HG03139 (cell line): ENCODE data around the gene SURF1.

Experiments used
- ATAC-seq: cut with Tn5 transposase; IDR thresholded peaks from one replicate; pipeline ENCODE4 v1.9.1; 2021; ENCODE audit not compliant: unreplicated experiment

SURF1 gene

GRCh38 chr9:133366435-133366834 lies 10.1 kb upstream of the SURF1 start:
- no peak for ATAC-seq

- no peak for ATAC-seq
These were observed 6.2 kb upstream of the SURF1 start for GRCh38 chr9:133362359-133363044.

- ATAC-seq = no peak
These were observed 5.3 kb upstream of the SURF1 start for GRCh38 chr9:133361507-133362092.

DNA sequence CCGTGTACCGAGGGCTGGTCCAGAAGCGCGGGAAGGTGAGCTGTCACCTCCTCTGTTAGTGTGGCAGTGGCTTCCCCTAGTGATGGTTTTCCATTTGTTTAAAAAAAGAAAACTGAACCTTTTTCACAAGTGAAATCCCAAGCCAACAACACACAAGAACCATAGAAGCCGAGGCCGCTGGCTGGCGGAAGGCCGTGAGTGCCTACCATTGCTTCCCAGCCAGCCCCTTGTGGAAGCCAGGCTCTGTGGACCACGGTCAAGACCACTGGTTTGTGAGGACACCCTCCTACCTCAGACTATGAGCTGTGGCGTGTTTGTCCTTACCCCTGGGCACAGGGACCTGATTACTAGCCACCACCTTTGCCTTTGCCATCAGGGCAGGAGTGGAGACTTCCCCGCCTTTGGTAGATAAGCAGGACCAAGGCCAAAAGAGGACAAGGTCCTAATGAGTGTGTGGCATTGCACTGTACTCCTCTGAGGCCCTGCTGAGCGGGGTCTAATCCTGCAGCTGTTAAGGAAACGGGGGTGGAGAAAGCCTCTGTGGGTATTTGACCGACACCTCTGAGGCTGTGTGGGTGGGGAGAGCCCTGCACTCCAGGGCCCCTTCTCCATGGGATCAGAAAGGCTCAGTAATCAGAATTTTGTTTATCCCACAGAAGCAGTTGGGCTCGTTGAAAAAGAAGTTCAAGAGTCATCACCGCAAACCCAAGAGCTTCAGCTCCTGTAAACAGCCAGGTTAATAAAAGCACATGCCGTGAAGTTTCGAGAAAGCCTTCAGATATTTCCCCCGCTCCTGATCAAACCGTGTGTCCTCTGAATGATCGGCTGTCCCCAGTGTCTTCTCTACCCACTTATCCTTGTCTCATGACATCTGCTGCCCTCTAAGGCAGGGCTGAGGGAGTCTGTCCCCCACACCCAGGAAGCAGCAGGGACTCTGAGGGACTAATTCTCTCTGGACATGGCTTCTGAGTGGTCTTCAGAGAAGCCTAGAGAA lies 4.4 kb upstream of the SURF1 start:
- no peak for ATAC-seq

GRCh38 chr9:133359399-133360175 lies 3.3 kb upstream of the SURF1 start:
- ATAC-seq = no peak

DNA sequence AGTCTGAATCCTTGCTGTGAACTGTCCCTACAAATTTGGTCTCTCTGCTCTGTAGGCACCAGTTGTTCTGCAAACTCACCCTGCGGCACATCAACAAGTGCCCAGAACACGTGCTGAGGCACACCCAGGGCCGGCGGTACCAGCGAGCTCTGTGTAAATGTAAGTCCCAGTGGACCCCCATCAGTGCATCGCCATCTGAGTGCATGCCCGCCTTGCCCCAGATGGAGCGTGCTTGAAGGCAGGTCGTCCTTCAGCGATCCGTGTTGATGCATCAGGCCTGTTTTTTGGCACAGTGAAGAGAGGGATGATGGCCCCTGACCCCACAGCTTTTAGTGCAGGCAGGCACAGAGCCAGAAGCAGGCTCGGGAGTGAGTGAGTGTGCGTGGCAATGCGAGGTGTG lies 1.4 kb upstream of the SURF1 start:
- ATAC-seq = no peak

DNA sequence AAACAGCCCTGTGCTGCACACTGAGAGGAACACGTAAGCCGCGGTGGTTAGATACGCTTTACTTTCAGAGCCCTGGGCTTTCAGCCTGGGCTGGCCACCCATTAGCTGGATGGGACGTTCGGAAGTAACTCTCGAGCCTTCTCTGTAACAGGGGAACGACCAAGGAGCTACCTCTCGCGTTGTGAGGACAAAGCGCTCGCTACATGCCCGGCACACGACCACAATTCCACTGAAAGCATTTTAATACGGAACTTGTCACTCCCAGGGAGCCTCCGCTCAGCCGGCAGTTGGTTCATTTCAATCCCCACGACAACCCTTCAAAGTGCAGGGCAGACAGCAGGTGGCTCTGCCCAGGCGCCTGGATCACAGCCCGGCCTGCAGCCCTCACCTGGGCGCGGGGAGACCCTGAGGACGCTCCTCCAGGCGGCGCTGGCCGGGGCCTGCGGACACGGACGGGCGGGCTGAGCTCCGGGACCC lies 368 bp downstream of the SURF1 start:
- peak; percentile 24 for ATAC-seq

DNA sequence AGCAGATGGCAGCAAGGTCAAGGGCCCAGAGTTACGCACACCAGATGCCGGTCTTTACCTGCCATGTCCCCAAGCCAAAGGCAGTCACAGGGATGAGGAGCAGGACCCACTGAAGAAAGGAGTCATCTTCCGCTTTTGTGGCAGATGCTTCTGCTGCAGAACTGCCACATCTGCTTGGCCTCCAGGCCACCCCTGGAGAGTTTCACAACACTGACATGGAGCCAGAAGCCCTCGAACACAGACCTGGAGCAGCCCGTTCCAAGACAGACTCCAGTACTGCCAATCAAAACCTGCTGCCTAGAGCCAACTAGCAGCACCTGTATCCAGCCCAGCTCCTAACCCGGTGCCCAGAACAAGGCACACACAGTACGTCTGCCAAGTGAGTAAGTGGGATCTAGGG lies 1.5 kb downstream of the SURF1 start:
- no peak for ATAC-seq

- no peak for ATAC-seq
These were observed 2.7 kb downstream of the SURF1 start for GRCh38 chr9:133353548-133353947.

- no peak for ATAC-seq
These were observed 3.5 kb downstream of the SURF1 start for GRCh38 chr9:133352635-133353340.

GRCh38 chr9:133351908-133352634 lies 4.2 kb downstream of the SURF1 start:
- no peak for ATAC-seq

- no peak for ATAC-seq
These were observed 4.8 kb downstream of the SURF1 start for GRCh38 chr9:133351526-133351907.

GRCh38 chr9:133349965-133350616 lies 6.2 kb downstream of the SURF1 start:
- ATAC-seq = no peak

GRCh38 chr9:133348718-133349573 lies 7.3 kb downstream of the SURF1 start:
- no peak for ATAC-seq

GRCh38 chr9:133347985-133348717 lies 8.1 kb downstream of the SURF1 start, which contains the start of the genes MED22 and RPL7A:
TSS of gene MED22 (minus strand) at chr9:133348131. CDS start at chr9:133346662, 1,469 bp downstream.
TSS of gene RPL7A (plus strand) at chr9:133348218. CDS start at chr9:133348244, 26 bp downstream.
- ATAC-seq = peak; percentile 62

- ATAC-seq = peak; percentile 32
These were observed 8.7 kb downstream of the SURF1 start for GRCh38 chr9:133347515-133347984.
